Endodermal cell (in vitro differentiated cells): ENCODE data around the gene CACNA2D2. TPM values are rescaled to one million over a fixed set of nuclear protein-coding genes. Genes with fewer than 3 reads are reported as not detected.

Experiments used
- DNase-seq: peaks from one replicate; pipeline ENCODE4 v3.0.0-alpha.2; 2017
- H3K27ac ChIP-seq: 2 replicates; pipeline ENCODE4 v1.5.1; 2013; ENCODE audit warnings: mild to moderate bottlenecking, low read depth, low read length, moderate library complexity
- H3K27me3 ChIP-seq: 2 replicates; pipeline ENCODE4 v1.6.1; 2013; ENCODE audit warnings: mild to moderate bottlenecking, low read length, moderate library complexity; ENCODE audit not compliant: insufficient read depth, control insufficient read depth, poor library complexity, severe bottlenecking
- H3K36me3 ChIP-seq: 2 replicates; pipeline ENCODE4 v1.7.0; 2013; ENCODE audit warnings: mild to moderate bottlenecking, low read length, moderate library complexity; ENCODE audit not compliant: control insufficient read depth, insufficient read depth
- H3K4me1 ChIP-seq: one replicate; pipeline ENCODE4 v1.7.0; 2013; ENCODE audit warnings: low read length; ENCODE audit not compliant: control insufficient read depth, insufficient read depth
- H3K4me3 ChIP-seq: 2 replicates; pipeline ENCODE4 v1.5.1; 2013; ENCODE audit warnings: mild to moderate bottlenecking, low read length, moderate library complexity
- H3K9ac ChIP-seq: 2 replicates; pipeline ENCODE4 v1.6.1; 2013; ENCODE audit warnings: mild to moderate bottlenecking, low read length, moderate library complexity; ENCODE audit not compliant: poor library complexity, severe bottlenecking; ENCODE audit errors: extremely low read depth
- H3K9me3 ChIP-seq: 2 replicates; pipeline ENCODE4 v1.6.1; 2013; ENCODE audit warnings: mild to moderate bottlenecking, low read length, moderate library complexity; ENCODE audit not compliant: control insufficient read depth
- H3K27ac Mint-ChIP-seq: 2 replicates; pipeline ENCODE4 v1.8.0; 2020; ENCODE audit warnings: mixed read lengths
- H3K27me3 Mint-ChIP-seq: 2 replicates; pipeline ENCODE4 v1.8.0; 2021; ENCODE audit warnings: mild to moderate bottlenecking, mixed read lengths; ENCODE audit not compliant: insufficient read depth
- H3K36me3 Mint-ChIP-seq: 2 replicates; pipeline ENCODE4 v1.8.0; 2020; ENCODE audit warnings: low read depth, mixed read lengths
- H3K4me1 Mint-ChIP-seq: 2 replicates; pipeline ENCODE4 v1.8.0; 2020; ENCODE audit warnings: mixed read lengths
- H3K4me3 Mint-ChIP-seq: 2 replicates; pipeline ENCODE4 v1.8.0; 2020; ENCODE audit warnings: mild to moderate bottlenecking, moderate library complexity, mixed read lengths
- H3K9me3 Mint-ChIP-seq: 2 replicates; pipeline ENCODE4 v1.8.0; 2020; ENCODE audit warnings: mild to moderate bottlenecking, mixed read lengths
- CTCF ChIP-seq: fragments of 200-600 bp; sonication (generic); conservative IDR thresholded peaks from 2 replicates; pipeline ENCODE4 v1.5.0; 2021; ENCODE audit warnings: antibody characterized with exemption, mild to moderate bottlenecking
- WGBS, 2 experiments: methylation state at CpG; one replicate each; pipeline versions ENCODE4 v1.1.5 to v1.1.7; 2013; ENCODE audit warnings: missing lambda C conversion rate in 2 of 2, mixed read lengths in 1 of 2; ENCODE audit not compliant: insufficient coverage in 1 of 2, insufficient read length in 1 of 2; 5-methylcytosine and 5-hydroxymethylcytosine counted together
- total RNA-seq, 2 donors: library from RNA; stranded (reverse); fragmentation: NEBNext Ultra II Directional in 1 of 2; extraction: Animal tissue kit (Norgen Biotek cat#: 25700) in 1 of 2; gene quantifications; 2 replicates in 1 of 2; 3 replicates in 1 of 2; pipeline ENCODE4 v1.2.1, GENCODE V29; 2021

CACNA2D2 gene
- total RNA-seq, 2 donors from 2014 or later = 17.6 to 20.7 TPM

GRCh38 chr3:50545781-50546180, 42.3 kb upstream of the CACNA2D2 start:
- Histone ChIP-seq H3K36me3 (no peaks in the 10 kb centered on the region), H3K9ac (no peak overlapping the region), H3K27me3 (no peaks in the 10 kb centered on the region), H3K9me3 (no peaks in the 10 kb centered on the region), H3K27ac (no peak overlapping the region), H3K4me3 (no peak overlapping the region), H3K4me1 (no peaks in the 10 kb centered on the region)
- no peaks in the 10 kb centered on the region for H3K36me3 Mint-ChIP-seq
- H3K4me3 Mint-ChIP-seq = no peak overlapping the region
- WGBS, 2 experiments = 57 to 85% methylated on average over 1 of the region's 1 CpG
- H3K27ac Mint-ChIP-seq = no peak overlapping the region
- TF ChIP-seq CTCF = no peak
- peaks cover 2% of the 10 kb centered on the region for H3K27me3 Mint-ChIP-seq
- H3K4me1 Mint-ChIP-seq = peaks cover 4% of the 10 kb centered on the region
- DNase-seq = peak; percentile 77
- H3K9me3 Mint-ChIP-seq = no peaks in the 10 kb centered on the region

DNA sequence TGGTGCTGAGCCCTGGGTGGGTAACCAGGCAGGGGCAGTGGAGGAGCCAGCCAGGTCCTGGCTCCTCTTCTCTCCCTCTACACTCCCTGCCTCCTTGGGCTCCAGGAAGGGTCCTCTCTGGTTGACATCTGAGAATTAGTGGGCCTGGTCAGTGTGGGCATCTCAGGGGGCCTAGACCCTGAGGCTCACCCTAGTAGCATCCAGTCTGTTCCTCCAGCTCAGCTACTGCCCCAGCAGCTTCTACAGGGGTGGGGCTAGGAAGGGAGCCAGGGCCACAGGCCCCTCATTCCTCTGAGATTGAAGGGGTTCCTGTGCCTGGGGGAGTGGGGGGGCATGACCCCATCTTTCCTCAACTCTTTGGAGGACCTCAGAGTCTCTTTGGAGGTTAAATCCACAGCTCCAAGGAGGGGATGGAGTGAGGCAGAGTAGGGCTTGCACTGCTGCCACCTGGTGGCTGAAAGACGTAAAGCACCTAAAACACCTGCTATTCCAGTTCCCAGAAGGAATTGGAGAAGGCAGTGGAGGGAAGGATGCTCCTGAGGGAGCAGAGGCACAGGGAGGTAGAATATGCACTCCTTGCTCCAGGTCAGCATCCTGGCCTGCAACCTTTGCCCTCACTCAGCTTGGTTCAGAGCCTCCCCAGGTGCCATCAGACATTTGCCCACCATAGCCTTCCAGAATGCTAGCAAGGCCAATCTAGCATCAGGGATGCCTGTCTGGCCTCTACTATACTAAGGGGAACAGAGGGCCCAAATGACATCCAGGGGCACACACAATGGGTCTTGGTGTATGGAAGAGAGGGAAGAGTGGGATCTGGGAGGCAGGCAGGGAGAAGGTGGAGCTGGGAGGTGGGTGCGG, 39.0 kb upstream of the CACNA2D2 start:
- Histone ChIP-seq H3K4me3 (no peak overlapping the region), H3K27ac (no peak overlapping the region), H3K9ac (no peak overlapping the region), H3K4me1 (peaks cover 4% of the 10 kb centered on the region), H3K36me3 (no peaks in the 10 kb centered on the region), H3K27me3 (no peaks in the 10 kb centered on the region), H3K9me3 (no peaks in the 10 kb centered on the region)
- no peaks in the 10 kb centered on the region for H3K36me3 Mint-ChIP-seq
- peaks cover 17% of the 10 kb centered on the region for H3K4me1 Mint-ChIP-seq
- no peak overlapping the region for H3K4me3 Mint-ChIP-seq
- 50% methylated on average over 2 of the region's 2 CpGs; no CpG with 5 or more reads in 1 of the 2 experiments for WGBS, 2 experiments
- peak; percentile 93 for DNase-seq
- H3K27ac Mint-ChIP-seq = no peak overlapping the region
- TF ChIP-seq CTCF = peak; percentile 91
- no peaks in the 10 kb centered on the region for H3K9me3 Mint-ChIP-seq
- peaks cover 2% of the 10 kb centered on the region for H3K27me3 Mint-ChIP-seq

- no peak overlapping the region for H3K4me3 ChIP-seq
- no peaks in the 10 kb centered on the region for H3K36me3 Mint-ChIP-seq
- DNase-seq = peak; percentile 67
- no peak overlapping the region for H3K9ac ChIP-seq
- no peaks in the 10 kb centered on the region for H3K9me3 ChIP-seq
- TF ChIP-seq CTCF = no peak
- no peaks in the 10 kb centered on the region for H3K36me3 ChIP-seq
- H3K27me3 Mint-ChIP-seq = peaks cover 2% of the 10 kb centered on the region
- H3K4me1 ChIP-seq = peaks cover 4% of the 10 kb centered on the region
- no peaks in the 10 kb centered on the region for H3K27me3 ChIP-seq
- no peak overlapping the region for H3K4me3 Mint-ChIP-seq
- no peak overlapping the region for H3K27ac ChIP-seq
- peaks cover 16% of the 10 kb centered on the region for H3K4me1 Mint-ChIP-seq
- H3K27ac Mint-ChIP-seq = no peak overlapping the region
- no peaks in the 10 kb centered on the region for H3K9me3 Mint-ChIP-seq
- 57 to 70% methylated on average over 10 to 18 of the region's 18 CpGs for WGBS, 2 experiments
These were observed 36.2 kb upstream of the CACNA2D2 start for GRCh38 chr3:50539356-50540286.
